ENCODE measurements around the gene PPFIA3. TPM values are rescaled to one million over a fixed set of nuclear protein-coding genes. Genes with fewer than 3 reads are reported as not detected.
A peak's percentile ranks its signal among the peaks of the same experiment; 100 is the strongest.

The PPFIA3 gene
- polyA plus RNA-seq, 4 donors = 2.8 to 48.6 (median 30.1) TPM

GRCh38 chr19:49084206-49085019 is 34.9 kb upstream of the PPFIA3 start:
- peaks cover 0 to 5% (median 0%) of the 10 kb centered on the region in 3 donors for H3K27me3 ChIP-seq (ENCODE audit: control insufficient read depth in 3 of 3, insufficient read depth in 3 of 3, low read length in 3 of 3)
- H3K27ac ChIP-seq (ENCODE audit: low read depth in 1 of 3, low read length in 2 of 3) = peak overlapping the region; percentile 67 to 88 (median 73)
- peak overlapping the region in 2 of 3 donors; percentile 70 to 82 for H3K4me3 ChIP-seq (ENCODE audit: low read depth in 1 of 3, low read length in 3 of 3)
- H3K9me3 ChIP-seq (ENCODE audit: control insufficient read depth in 2 of 2, insufficient read depth in 1 of 2, low read depth in 1 of 2, low read length in 1 of 2) = no peaks in the 10 kb centered on the region
- H3K36me3 ChIP-seq (ENCODE audit: control insufficient read depth in 3 of 3, insufficient read depth in 2 of 3, low read depth in 1 of 3, low read length in 3 of 3) = peaks cover 0 to 22% (median 2%) of the 10 kb centered on the region in 3 donors
- WGBS, 3 donors = 17 to 53% (median 33%) methylated on average over 26 of the region's 26 CpGs
- peaks cover 0 to 11% (median 0%) of the 10 kb centered on the region in 3 donors for H3K4me1 ChIP-seq (ENCODE audit: control insufficient read depth in 3 of 3, insufficient read depth in 2 of 3, low read depth in 1 of 3, low read length in 2 of 3)
- DNase-seq (peak in 1 of 2 donors; percentile 70), FAIRE-seq (no peak)

GRCh38 chr19:49085020-49085867 is 34.1 kb upstream of the PPFIA3 start, which contains the start of gene SNRNP70:
SNRNP70 (plus strand) TSS chr19:49085451; CDS start chr19:49086415, 964 bp downstream.
- DNase-seq (peak; percentile 99 to 100), FAIRE-seq (no peak)
- 0 to 1% (median 0%) methylated on average over 78 to 89 of the region's 89 CpGs for WGBS, 3 donors
- peaks cover 0 to 5% (median 0%) of the 10 kb centered on the region in 3 donors for H3K27me3 ChIP-seq (ENCODE audit: control insufficient read depth in 3 of 3, insufficient read depth in 3 of 3, low read length in 3 of 3)
- H3K36me3 ChIP-seq (ENCODE audit: control insufficient read depth in 3 of 3, insufficient read depth in 2 of 3, low read depth in 1 of 3, low read length in 3 of 3) = peaks cover 2 to 28% (median 2%) of the 10 kb centered on the region in 3 donors
- no peaks in the 10 kb centered on the region for H3K9me3 ChIP-seq (ENCODE audit: control insufficient read depth in 2 of 2, insufficient read depth in 1 of 2, low read depth in 1 of 2, low read length in 1 of 2)
- peak within 1 kb of the TSS; percentile 69 to 88 (median 73) for H3K27ac ChIP-seq (ENCODE audit: low read depth in 1 of 3, low read length in 2 of 3)
- H3K4me3 ChIP-seq (ENCODE audit: low read depth in 1 of 3, low read length in 3 of 3) = peak within 1 kb of the TSS; percentile 70 to 89 (median 82)
- peaks cover 0 to 11% (median 0%) of the 10 kb centered on the region in 3 donors for H3K4me1 ChIP-seq (ENCODE audit: control insufficient read depth in 3 of 3, insufficient read depth in 2 of 3, low read depth in 1 of 3, low read length in 2 of 3)

GRCh38 chr19:49085868-49086232 is 33.5 kb upstream of the PPFIA3 start:
- Histone ChIP-seq H3K36me3 (ENCODE audit: control insufficient read depth in 3 of 3, insufficient read depth in 2 of 3, low read depth in 1 of 3, low read length in 3 of 3) (peaks cover 7 to 34% (median 8%) of the 10 kb centered on the region in 3 donors), H3K27ac (ENCODE audit: low read depth in 1 of 3, low read length in 2 of 3) (peak overlapping the region in 2 of 3 donors; percentile 73 to 88), H3K9me3 (ENCODE audit: control insufficient read depth in 2 of 2, insufficient read depth in 1 of 2, low read depth in 1 of 2, low read length in 1 of 2) (no peaks in the 10 kb centered on the region), H3K27me3 (ENCODE audit: control insufficient read depth in 3 of 3, insufficient read depth in 3 of 3, low read length in 3 of 3) (peaks cover 0 to 5% (median 0%) of the 10 kb centered on the region in 3 donors), H3K4me3 (ENCODE audit: low read depth in 1 of 3, low read length in 3 of 3) (peak overlapping the region; percentile 70 to 89 (median 82)), H3K4me1 (ENCODE audit: control insufficient read depth in 3 of 3, insufficient read depth in 2 of 3, low read depth in 1 of 3, low read length in 2 of 3) (peaks cover 0 to 11% (median 0%) of the 10 kb centered on the region in 3 donors)
- no peak for FAIRE-seq
- DNase-seq = no peak
- WGBS, 3 donors = 0 to 1% (median 0%) methylated on average over 14 of the region's 14 CpGs

GRCh38 chr19:49086296-49086695 is 33.0 kb upstream of the PPFIA3 start:
- DNase-seq (no peak), FAIRE-seq (no peak)
- Histone ChIP-seq H3K4me3 (ENCODE audit: low read depth in 1 of 3, low read length in 3 of 3) (peak overlapping the region; percentile 70 to 89 (median 82)), H3K9me3 (ENCODE audit: control insufficient read depth in 2 of 2, insufficient read depth in 1 of 2, low read depth in 1 of 2, low read length in 1 of 2) (no peaks in the 10 kb centered on the region), H3K27me3 (ENCODE audit: control insufficient read depth in 3 of 3, insufficient read depth in 3 of 3, low read length in 3 of 3) (peaks cover 0 to 3% (median 0%) of the 10 kb centered on the region in 3 donors), H3K4me1 (ENCODE audit: control insufficient read depth in 3 of 3, insufficient read depth in 2 of 3, low read depth in 1 of 3, low read length in 2 of 3) (peaks cover 0 to 11% (median 0%) of the 10 kb centered on the region in 3 donors), H3K27ac (ENCODE audit: low read depth in 1 of 3, low read length in 2 of 3) (no peak overlapping the region), H3K36me3 (ENCODE audit: control insufficient read depth in 3 of 3, insufficient read depth in 2 of 3, low read depth in 1 of 3, low read length in 3 of 3) (peaks cover 8 to 39% (median 10%) of the 10 kb centered on the region in 3 donors)
- WGBS, 3 donors = 6 to 42% (median 17%) methylated on average over 11 of the region's 11 CpGs

- H3K27me3 ChIP-seq (ENCODE audit: control insufficient read depth in 3 of 3, insufficient read depth in 3 of 3, low read length in 3 of 3) = no peaks in the 10 kb centered on the region
- no peak overlapping the region for H3K4me3 ChIP-seq (ENCODE audit: low read depth in 1 of 3, low read length in 3 of 3)
- no peak overlapping the region for H3K27ac ChIP-seq (ENCODE audit: low read depth in 1 of 3, low read length in 2 of 3)
- H3K36me3 ChIP-seq (ENCODE audit: control insufficient read depth in 3 of 3, insufficient read depth in 2 of 3, low read depth in 1 of 3, low read length in 3 of 3) = peaks cover 15 to 84% (median 16%) of the 10 kb centered on the region in 3 donors
- H3K9me3 ChIP-seq (ENCODE audit: control insufficient read depth in 2 of 2, insufficient read depth in 1 of 2, low read depth in 1 of 2, low read length in 1 of 2) = no peaks in the 10 kb centered on the region
- no peak for FAIRE-seq
- no peak for DNase-seq
- WGBS, 3 donors = 84 to 91% (median 86%) methylated on average over 17 of the region's 17 CpGs
- peaks cover 0 to 8% (median 0%) of the 10 kb centered on the region in 3 donors for H3K4me1 ChIP-seq (ENCODE audit: control insufficient read depth in 3 of 3, insufficient read depth in 2 of 3, low read depth in 1 of 3, low read length in 2 of 3)
Observed at GRCh38 chr19:49091391-49092038, 27.8 kb upstream of the PPFIA3 start.

GRCh38 chr19:49092686-49093085 is 26.7 kb upstream of the PPFIA3 start:
- H3K4me3 ChIP-seq (ENCODE audit: low read depth in 1 of 3, low read length in 3 of 3) = no peak overlapping the region
- 93% methylated on average over 6 of the region's 6 CpGs for WGBS, 3 donors
- H3K4me1 ChIP-seq (ENCODE audit: control insufficient read depth in 3 of 3, insufficient read depth in 2 of 3, low read depth in 1 of 3, low read length in 2 of 3) = no peaks in the 10 kb centered on the region
- no peak for DNase-seq
- no peak for FAIRE-seq
- no peaks in the 10 kb centered on the region for H3K9me3 ChIP-seq (ENCODE audit: control insufficient read depth in 2 of 2, insufficient read depth in 1 of 2, low read depth in 1 of 2, low read length in 1 of 2)
- H3K36me3 ChIP-seq (ENCODE audit: control insufficient read depth in 3 of 3, insufficient read depth in 2 of 3, low read depth in 1 of 3, low read length in 3 of 3) = peaks cover 14 to 86% (median 17%) of the 10 kb centered on the region in 3 donors
- H3K27me3 ChIP-seq (ENCODE audit: control insufficient read depth in 3 of 3, insufficient read depth in 3 of 3, low read length in 3 of 3) = no peaks in the 10 kb centered on the region
- H3K27ac ChIP-seq (ENCODE audit: low read depth in 1 of 3, low read length in 2 of 3) = no peak overlapping the region

- no peak overlapping the region for H3K4me3 ChIP-seq (ENCODE audit: low read depth in 1 of 3, low read length in 3 of 3)
- no peaks in the 10 kb centered on the region for H3K9me3 ChIP-seq (ENCODE audit: control insufficient read depth in 2 of 2, insufficient read depth in 1 of 2, low read depth in 1 of 2, low read length in 1 of 2)
- DNase-seq = no peak
- H3K27me3 ChIP-seq (ENCODE audit: control insufficient read depth in 3 of 3, insufficient read depth in 3 of 3, low read length in 3 of 3) = no peaks in the 10 kb centered on the region
- H3K27ac ChIP-seq (ENCODE audit: low read depth in 1 of 3, low read length in 2 of 3) = no peak overlapping the region
- 82% methylated on average over 23 of the region's 23 CpGs for WGBS, 3 donors
- peaks cover 26 to 96% (median 28%) of the 10 kb centered on the region in 3 donors for H3K36me3 ChIP-seq (ENCODE audit: control insufficient read depth in 3 of 3, insufficient read depth in 2 of 3, low read depth in 1 of 3, low read length in 3 of 3)
- H3K4me1 ChIP-seq (ENCODE audit: control insufficient read depth in 3 of 3, insufficient read depth in 2 of 3, low read depth in 1 of 3, low read length in 2 of 3) = no peaks in the 10 kb centered on the region
- FAIRE-seq = no peak
Observed at GRCh38 chr19:49094505-49095482, 24.6 kb upstream of the PPFIA3 start.

Measured in small intestine (tissue), 7 donors.